ENCODE data around the gene DNAJC21.

The DNAJC21 gene

DNA sequence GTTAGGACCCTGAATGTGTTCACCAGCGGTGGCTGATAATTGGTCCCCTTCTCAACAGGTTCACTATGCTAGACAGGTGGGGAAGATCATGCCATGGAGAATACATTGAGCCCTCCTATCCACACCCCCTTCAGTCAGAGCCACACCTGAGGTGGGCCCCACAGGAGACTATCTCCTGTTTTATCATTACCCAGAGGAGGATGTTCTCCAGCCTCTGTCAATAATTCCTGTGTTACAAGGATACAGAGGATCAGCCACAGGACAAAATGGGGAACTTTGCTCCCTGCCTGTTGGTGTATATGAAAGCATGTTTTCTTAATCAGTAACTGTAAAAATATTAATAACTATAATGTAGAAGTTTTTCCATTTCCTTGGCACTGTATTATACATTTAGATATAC lies 40.0 kb upstream of the DNAJC21 start:
- H3K4me3 ChIP-seq (ENCODE audit: low read depth, low read length, poor library complexity, severe bottlenecking), result no peak overlapping the region
- no peak overlapping the region for H3K4me2 ChIP-seq (ENCODE audit: low read length)
- no peak overlapping the region for H2AFZ ChIP-seq (ENCODE audit: low read length)
- no peaks in the 10 kb centered on the region for H3K9me3 ChIP-seq (ENCODE audit: low read length)
- no peaks in the 10 kb centered on the region for H4K20me1 ChIP-seq (ENCODE audit: insufficient read depth, low read length)
- H3K27ac ChIP-seq (ENCODE audit: low read depth, low read length, poor library complexity, severe bottlenecking), result no peak overlapping the region
- no peaks in the 10 kb centered on the region for H3K36me3 ChIP-seq (ENCODE audit: insufficient read depth, low read length)
- no peaks in the 10 kb centered on the region for H3K27me3 ChIP-seq (ENCODE audit: insufficient read depth, low read length)
- no peaks in the 10 kb centered on the region for H3K4me1 ChIP-seq (ENCODE audit: insufficient read depth, low read length, severe bottlenecking)
- H3K9ac ChIP-seq (ENCODE audit: low read length), result no peak overlapping the region
- H3F3A ChIP-seq (ENCODE audit: insufficient read depth, low read length), result no peaks in the 10 kb centered on the region
- H3K79me2 ChIP-seq (ENCODE audit: insufficient read depth, low read length), result no peaks in the 10 kb centered on the region
- no peaks in the 10 kb centered on the region for H3K9me2 ChIP-seq (ENCODE audit: low read depth, low read length)
- TF ChIP-seq EZH2 (IDR thresholded peaks at IDR 0.05; ENCODE audit: borderline replicate concordance, low read length) (no peak), CTCF (IDR thresholded peaks at IDR 0.05; ENCODE audit: low read length) (no peak)

DNA sequence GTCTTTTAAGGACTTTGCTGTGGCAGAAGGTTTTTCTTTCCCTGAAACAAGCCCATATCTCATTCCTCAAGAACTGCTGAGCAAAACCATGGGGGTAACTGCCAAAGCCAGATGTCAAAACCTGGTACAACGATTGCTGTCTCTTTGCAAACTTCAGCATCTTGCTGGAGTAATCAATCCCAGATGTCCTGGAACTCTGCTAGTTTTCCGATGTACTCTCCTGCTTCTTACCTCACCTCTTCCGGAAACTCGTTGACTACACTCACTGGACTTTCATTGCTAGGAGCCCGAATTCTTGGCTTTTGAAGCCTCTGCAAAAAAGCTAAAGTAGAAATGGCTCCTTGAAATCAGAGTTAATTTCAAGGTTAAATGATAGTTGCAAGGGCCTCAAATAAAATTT lies 37.4 kb upstream of the DNAJC21 start:
- Histone ChIP-seq H2AFZ (ENCODE audit: low read length) (no peak overlapping the region), H3K36me3 (ENCODE audit: insufficient read depth, low read length) (no peaks in the 10 kb centered on the region), H3K9me3 (ENCODE audit: low read length) (no peaks in the 10 kb centered on the region), H3K4me3 (ENCODE audit: low read depth, low read length, poor library complexity, severe bottlenecking) (no peak overlapping the region), H3K9ac (ENCODE audit: low read length) (no peak overlapping the region), H4K20me1 (ENCODE audit: insufficient read depth, low read length) (no peaks in the 10 kb centered on the region), H3F3A (ENCODE audit: insufficient read depth, low read length) (no peaks in the 10 kb centered on the region), H3K79me2 (ENCODE audit: insufficient read depth, low read length) (no peaks in the 10 kb centered on the region), H3K4me2 (ENCODE audit: low read length) (no peak overlapping the region), H3K27ac (ENCODE audit: low read depth, low read length, poor library complexity, severe bottlenecking) (no peak overlapping the region), H3K4me1 (ENCODE audit: insufficient read depth, low read length, severe bottlenecking) (no peaks in the 10 kb centered on the region), H3K9me2 (ENCODE audit: low read depth, low read length) (no peaks in the 10 kb centered on the region), H3K27me3 (ENCODE audit: insufficient read depth, low read length) (no peaks in the 10 kb centered on the region)
- TF ChIP-seq EZH2 (IDR thresholded peaks at IDR 0.05; ENCODE audit: borderline replicate concordance, low read length) (no peak), CTCF (IDR thresholded peaks at IDR 0.05; ENCODE audit: low read length) (no peak)

GRCh38 chr5:34892414-34892813 lies 36.9 kb upstream of the DNAJC21 start:
- H3K4me2 ChIP-seq (ENCODE audit: low read length), result no peak overlapping the region
- TF ChIP-seq CTCF (IDR thresholded peaks at IDR 0.05; ENCODE audit: low read length) (no peak), EZH2 (IDR thresholded peaks at IDR 0.05; ENCODE audit: borderline replicate concordance, low read length) (no peak)

More at GRCh38 chr5:34892414-34892813, 36.9 kb upstream of the DNAJC21 start:
- no peak overlapping the region for H3K4me3 ChIP-seq (ENCODE audit: low read depth, low read length, poor library complexity, severe bottlenecking)
- no peak overlapping the region for H2AFZ ChIP-seq (ENCODE audit: low read length)
- no peaks in the 10 kb centered on the region for H4K20me1 ChIP-seq (ENCODE audit: insufficient read depth, low read length)
- no peaks in the 10 kb centered on the region for H3K27me3 ChIP-seq (ENCODE audit: insufficient read depth, low read length)
- H3K9me3 ChIP-seq (ENCODE audit: low read length), result no peaks in the 10 kb centered on the region
- H3F3A ChIP-seq (ENCODE audit: insufficient read depth, low read length), result no peaks in the 10 kb centered on the region
- H3K4me1 ChIP-seq (ENCODE audit: insufficient read depth, low read length, severe bottlenecking), result no peaks in the 10 kb centered on the region
- no peaks in the 10 kb centered on the region for H3K36me3 ChIP-seq (ENCODE audit: insufficient read depth, low read length)
- H3K9me2 ChIP-seq (ENCODE audit: low read depth, low read length), result no peaks in the 10 kb centered on the region
- H3K9ac ChIP-seq (ENCODE audit: low read length), result no peak overlapping the region
- H3K27ac ChIP-seq (ENCODE audit: low read depth, low read length, poor library complexity, severe bottlenecking), result no peak overlapping the region
- no peaks in the 10 kb centered on the region for H3K79me2 ChIP-seq (ENCODE audit: insufficient read depth, low read length)
